DMS153 (cell line): ENCODE data around the gene TRABD2B.
A peak's percentile ranks its signal among the peaks of the same experiment; 100 is the strongest.

Experiments
- DNase-seq: peaks from one replicate; lab custom pipeline; 2025; lab: John Stamatoyannopoulos, UW

The TRABD2B gene

DNA sequence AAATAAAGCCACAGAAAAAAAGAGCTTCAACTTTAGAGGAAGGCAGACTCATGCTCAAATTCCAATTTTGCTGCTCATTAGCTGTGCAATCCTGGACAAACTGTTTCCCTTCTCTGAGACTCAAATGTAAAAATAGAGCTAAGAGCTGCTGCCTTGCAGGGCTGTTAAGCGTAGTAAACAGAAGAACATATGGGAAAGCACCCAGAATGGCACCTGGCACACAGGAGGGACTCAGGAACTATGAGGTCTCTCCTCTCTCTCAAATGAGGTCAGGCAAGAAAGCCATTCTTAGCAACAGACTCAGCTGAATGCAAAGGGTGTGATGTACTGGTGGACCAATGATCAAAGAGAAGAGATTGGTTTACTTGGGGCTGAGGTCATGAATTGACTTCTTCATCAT is 61.3 kb downstream of the TRABD2B start:
- no peak for DNase-seq

DNA sequence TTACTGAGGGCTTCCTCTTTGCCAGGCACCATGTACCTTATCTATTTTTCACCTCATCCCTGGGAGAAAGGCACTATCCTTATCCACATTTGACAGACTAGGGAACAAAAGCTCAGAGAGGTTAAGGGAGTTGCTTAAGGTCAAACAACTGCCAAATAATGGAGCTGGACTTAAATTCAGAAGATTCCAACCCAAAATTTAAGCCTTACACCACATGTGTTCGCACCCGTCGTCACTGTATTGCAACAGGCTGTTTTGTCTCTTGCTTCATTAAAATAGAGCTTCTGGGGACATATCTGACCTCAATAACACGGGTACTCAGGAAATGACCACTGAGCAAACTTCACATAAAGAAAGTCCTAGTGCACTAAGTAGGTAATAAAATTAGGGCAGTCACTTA is 62.0 kb downstream of the TRABD2B start:
- DNase-seq: no peak

DNA sequence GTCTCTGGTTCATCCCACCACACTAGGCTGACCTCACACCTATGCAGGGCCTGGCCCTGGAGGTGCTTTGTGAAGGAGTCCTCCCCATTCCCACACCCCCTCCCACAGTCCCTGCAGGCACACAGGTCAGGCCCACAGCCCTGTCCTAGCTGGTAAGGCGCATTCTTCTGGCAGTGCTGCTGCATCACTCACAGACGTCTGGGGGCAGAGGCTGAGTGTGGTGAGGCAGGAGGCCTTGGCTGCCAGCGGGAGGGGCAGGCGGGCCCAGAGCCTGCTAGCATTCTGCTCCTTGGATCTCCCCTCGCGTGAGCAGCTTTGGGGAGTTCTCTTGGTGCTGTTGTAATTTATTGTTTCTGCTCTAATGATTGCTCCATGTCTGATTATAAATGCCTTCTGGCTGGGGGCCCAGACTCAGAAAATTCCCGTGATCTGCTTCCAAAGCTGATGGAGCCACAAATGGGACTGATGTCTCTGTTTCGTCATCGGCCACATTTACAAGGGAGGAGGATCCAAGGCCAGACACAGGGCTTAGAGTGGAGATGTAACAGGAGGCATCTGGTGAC is 62.9 kb downstream of the TRABD2B start:
- no peak for DNase-seq

DNA sequence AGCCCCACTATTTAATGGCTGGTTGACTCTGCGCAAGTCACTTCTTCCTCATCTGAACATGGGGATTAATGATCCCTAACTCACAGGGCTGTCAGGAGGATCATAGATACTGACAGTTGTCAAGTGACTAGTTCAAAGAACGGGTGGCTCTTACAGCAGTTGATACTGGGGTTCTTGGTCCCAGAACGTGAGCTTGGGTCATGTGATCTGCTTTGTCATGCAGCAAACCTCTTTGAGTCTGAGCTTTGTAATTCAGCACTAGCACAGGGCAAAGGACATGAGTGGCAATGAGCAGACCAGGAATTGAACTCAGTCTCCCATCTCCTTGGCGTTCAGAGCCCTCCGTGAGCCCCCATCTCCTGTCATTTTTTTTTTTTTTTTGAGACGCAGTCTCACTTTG is 64.4 kb downstream of the TRABD2B start:
- DNase-seq: no peak

DNA sequence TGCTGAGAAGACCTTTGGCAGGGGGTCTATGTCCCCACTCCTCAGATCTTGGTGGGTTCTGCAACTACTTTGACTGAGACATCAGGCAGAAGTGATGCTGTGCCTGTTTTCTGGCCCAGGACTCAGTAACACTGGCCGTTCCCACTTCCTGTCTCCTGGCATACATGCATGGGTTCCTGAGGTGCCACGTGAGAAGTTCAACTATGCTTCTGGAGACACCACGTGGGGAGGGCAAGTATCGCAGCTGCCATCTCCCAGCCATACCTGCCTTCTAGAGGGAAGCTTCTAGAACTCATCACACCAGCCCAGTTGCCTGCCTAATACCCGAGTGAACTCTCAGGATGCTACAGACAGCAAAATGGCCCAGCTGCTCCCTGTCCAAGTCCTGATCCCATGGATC is 65.8 kb downstream of the TRABD2B start:
- DNase-seq: peak; percentile 90

DNA sequence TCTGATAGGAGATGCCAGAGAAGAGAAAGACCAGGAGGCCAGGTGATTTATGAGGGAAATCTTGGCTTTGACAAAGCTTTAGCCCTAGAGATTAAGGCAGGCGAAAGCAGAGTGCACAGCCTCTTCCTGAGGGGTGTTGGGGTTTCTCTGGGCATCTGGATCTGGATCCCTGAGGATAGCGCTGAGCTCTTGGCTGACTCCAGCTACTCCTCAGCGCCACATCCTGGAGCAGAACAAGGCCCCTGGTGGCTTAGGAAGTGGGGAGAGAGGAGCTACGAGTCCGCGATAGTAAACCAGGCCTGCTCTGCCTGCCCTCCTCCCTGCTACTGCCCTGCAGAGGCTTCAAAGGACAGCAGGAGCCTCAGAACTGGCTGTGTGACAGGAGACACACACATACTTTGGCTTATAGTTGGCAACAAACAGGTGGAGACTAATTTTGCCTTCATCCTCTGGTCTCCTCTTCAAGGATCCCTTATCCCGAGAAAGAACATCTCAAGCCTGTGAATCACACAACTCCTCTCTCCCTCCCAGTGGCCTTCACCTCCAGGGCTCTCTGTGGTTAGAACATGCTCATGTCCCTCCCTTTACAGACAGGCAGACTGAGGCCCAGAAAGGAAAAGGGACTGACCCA is 66.9 kb downstream of the TRABD2B start:
- no peak for DNase-seq

DNA sequence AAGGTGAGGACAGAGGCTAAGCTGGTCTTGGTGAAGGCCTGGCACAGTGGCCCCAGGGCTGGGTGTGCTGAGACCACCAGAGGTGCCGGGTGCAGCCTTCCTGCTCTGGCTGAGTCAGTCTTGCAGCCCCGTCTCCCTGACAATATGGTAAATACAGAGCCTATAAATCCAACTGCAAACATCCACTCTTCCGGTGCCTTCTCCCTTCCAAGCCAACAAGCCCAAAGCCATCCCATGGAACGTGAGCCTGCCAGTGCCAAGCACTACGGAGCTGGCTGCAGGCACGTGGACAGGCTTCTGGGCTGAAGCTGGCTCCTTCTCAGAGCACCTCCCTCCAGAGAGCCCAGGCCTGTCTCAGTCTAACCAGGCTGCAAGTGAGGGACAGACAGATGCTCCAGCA is 70.0 kb downstream of the TRABD2B start:
- peak; percentile 90 for DNase-seq

DNA sequence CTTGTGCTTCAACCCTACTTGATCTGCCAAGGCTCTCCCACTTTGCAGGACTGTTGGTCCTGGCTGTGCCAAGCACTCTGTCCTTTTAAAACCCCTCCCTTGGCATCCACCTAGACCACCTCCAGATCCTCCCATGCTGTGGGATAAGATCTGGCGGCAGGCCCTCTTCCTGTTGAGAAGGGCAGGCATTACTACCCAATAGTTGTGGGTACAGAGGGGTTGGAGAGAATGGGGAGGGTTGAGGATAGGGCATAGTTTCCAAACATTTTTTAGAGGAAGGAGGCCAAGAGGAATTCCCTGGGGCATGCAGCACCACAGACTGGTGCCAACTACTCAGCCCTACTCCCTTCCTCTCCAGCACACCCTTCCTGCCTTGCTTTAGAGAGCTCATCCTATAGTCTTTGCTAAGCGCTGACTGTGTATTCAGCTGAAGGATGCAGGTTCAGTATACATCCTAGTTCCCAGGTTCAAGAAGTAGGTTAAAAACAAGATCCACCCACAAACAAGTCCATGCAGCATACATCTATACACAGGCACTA is 70.7 kb downstream of the TRABD2B start:
- peak; percentile 22 for DNase-seq

DNA sequence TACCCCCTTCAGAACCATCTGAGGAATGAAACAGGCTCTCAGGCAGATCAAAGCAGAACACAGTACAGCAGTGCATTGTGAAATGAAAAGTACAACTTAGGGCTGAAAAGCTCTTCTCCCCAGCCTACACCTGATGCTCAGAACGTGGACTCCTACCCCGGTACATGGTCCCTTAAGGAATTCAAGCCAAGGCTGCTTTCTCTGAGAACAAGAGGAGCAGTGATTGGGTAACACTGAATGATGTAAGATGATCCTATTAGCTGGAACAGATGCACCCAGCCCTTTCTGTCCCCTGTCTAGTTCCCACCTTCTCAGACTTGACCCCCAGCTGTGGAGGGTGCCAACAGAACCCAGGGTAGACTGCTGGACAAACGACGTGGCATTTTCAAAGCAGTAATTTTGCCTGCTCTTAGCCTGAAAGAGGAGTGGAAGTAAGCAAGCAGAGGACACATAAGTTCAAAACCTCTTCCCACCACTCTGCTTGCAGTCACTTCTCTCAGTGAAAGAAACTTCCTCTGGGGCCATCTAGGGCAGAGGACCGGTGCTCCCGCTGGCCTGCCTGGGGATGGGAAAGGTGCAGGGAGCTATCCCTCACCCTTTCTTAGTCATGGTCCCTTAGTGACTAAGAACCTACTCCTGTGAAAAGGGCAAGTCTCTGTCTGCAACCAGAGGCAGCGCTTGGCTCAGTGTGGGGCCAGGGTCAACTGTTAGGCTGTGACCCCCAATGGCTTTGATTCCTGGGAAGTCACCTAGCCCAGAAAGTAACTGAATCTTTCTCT is 72.7 kb downstream of the TRABD2B start:
- no peak for DNase-seq

DNA sequence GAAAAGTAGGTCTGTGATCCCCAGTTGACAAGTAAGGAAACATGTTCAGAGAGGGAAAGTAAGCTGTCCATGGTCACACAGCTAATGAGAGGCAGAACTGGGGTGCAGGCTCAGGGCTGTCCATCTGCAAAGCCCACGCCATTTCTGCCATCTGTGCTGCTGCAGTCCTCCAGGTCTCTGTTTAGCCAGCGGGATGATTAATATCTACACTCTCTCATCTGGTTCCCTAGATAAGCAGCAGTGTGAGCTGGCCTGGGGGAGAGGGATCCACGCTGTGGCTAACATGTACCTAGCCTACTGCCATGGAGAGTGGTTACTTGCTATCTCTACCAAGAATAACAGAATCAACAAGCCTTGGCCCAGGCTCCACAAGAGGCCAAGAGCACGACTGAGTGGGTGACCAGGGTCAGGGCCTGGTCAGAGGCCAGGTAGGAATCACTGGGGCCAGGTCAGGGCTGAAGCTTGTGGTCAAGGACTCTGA is 75.2 kb downstream of the TRABD2B start:
- no peak for DNase-seq

DNA sequence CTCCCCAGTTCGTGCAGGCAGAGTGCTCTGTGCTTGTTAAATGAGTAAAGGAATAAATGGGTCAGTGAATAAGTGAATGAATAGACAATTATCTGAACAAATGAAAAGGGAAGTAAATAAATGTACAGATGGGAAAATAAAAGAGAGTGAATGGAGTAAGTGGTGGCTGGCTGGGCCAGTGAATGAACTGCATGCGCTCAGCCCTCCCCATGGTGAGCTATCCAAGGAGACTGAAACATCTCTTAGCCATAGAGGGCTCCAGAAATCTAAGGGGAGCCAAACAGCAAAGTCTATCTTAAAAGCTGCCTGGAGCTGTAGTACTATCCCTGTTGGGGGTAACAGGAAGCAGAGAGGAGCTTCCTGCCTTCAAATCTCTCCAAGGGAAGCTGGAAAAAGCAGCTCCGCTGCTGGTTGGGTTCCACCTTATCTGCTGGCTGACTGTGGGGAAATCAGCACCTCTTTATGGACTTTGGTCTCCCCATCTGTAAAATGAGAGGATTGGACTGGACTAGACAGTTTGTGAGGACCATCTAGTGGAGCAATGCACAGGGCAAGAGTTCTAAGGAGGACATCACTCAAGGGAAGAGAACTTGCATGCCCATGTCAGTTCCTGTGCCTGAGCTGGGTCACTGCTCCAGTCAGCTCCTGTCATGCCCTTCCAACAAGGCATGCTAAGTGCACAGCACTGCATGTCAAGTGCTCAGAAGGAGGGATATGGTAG is 77.9 kb downstream of the TRABD2B start:
- DNase-seq: no peak

DNA sequence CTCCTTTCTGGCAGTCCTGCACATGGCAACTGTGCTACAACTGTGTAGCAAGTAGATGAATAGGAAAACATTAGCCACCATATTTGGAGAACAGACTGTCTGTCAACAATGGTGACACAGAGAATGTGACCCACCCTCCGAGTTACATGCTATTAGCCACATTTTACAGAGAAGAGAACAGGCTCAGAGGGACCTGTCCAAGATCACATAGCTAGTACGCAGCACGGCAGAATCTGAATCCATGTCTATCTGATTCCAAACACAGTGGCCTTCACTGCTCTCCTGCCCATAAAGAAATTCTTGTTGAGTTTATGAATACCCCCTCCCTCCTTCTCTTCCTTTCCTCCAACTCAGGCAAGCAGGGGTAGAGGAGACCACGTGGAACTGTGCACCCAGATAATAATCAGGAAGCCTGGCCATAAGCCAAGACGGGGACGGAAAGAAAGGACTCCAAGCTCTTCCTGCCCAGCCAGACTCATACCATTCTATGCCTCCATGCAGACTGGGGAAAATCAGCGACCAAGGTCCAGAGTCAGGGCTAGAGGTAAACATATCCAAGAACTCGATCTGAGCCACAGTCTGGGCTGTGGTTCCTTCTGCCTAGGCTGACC is 78.8 kb downstream of the TRABD2B start:
- no peak for DNase-seq

DNA sequence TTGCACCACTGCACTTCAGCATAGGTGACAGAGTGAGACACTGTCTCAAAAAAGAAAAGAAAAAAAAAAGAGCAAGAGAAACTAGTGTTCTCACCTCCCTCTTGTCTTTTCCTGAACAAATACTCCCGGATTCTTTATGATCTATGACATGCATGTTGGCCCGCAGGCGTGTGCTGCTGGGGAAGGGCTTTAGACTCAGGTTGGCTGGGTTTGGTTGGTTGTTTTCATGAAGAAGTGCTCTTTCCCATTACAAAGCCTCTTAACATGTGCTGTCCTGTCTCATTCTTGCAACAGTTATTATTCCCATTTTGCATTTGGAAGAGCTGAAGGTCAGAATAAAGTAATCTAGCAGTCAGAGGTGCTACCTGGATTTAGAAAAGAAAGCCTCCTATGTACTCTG is 79.5 kb downstream of the TRABD2B start:
- DNase-seq: no peak

DNA sequence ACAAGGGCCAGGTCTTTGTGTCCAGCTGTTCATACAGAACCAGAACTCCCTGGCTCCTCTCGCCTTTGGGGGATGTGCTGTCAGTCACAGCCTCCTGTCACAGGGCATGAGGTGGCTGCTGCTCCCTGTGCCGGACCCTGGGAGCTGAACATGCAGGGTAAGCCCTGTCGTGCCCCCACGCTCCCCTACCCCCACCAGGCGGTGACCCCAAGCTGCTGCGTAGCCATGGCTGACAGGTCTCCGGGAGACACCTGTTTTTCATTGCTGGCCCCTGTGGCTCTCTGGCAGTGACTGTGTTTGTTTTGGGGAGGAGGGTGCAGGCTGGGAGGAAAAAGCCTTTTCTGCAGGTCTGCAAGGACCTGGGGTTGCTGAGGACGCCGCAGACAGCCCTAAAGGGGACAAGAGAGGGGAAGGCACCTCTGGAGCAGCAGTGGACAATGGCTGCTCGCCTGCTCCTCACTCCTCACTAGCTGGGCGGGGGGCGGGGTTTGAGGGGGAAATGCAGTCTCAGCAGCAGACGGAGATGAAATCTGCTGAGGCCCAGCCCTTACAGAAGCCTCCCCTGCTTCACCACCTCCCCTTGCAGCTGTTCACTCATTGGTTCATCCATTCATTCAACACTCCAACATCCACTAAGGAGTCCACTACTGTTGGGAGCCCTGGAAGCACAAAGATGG is 81.4 kb downstream of the TRABD2B start:
- no peak for DNase-seq

DNA sequence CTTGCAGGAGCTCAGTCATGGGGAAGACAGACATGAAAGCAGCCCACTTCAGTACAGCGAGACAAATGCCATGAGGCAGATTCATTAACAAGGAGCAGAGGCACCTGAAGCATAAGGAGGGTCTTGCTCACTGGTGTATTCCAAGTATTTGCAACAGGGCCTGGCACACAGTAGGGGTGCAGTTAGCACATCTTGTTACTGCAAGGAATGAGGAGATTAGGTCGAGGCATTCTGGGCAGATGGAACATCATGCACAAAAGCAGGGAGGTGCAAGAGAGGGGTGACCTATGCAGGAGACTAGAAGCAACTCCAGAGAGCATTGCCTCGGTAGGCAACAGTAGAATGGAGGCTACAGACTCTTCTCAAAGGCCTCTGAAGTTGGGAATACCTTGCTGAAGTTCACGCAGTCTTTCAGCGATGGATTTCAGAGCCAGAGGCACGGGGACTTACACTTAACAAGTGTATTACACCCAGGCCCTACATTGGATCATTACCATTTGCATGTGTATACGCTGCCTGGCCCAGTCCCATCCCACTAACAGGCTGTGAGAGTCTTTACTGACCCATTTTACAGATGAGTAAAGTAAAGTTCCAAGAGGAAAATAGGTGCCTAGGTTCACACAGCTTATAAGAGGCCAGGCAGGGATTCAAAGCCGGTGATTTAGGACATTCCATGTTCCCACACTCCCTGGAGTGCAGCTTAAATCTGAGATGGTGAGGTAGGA is 82.1 kb downstream of the TRABD2B start:
- DNase-seq: no peak

DNA sequence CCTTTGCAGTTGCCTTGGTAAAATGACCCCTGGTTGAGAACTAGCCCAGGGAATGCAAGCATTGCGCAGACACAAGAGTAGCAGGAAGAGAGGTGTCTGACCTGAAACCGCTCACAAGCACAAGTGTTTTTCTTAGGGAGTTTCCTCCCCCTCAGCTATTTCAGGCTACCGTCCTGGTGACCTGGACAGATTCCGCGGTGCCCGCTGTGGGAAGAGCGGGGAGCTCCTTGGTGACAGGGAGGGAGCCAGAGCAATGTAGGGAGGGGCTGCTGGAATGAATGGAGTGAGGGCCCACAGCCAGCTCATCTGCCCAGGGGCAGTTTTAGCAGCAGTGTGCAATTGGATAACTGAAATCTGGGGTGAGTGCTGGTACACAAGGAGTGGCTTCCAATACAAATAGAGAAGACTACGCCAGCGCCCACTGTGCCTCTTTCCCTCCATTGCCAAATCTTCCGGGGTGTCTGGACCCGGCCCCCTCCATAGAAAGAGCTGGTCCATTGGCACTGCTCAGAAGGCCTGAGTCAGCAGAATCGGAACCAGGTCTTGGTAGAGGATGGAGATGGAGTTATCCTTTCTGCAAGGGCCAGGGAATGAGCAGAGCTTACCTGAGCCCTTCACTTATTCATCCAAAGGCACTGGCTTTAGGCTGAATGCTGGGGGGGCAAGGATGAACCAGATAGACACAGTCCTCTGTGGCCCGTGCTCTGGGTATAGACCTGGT is 82.8 kb downstream of the TRABD2B start:
- no peak for DNase-seq

DNA sequence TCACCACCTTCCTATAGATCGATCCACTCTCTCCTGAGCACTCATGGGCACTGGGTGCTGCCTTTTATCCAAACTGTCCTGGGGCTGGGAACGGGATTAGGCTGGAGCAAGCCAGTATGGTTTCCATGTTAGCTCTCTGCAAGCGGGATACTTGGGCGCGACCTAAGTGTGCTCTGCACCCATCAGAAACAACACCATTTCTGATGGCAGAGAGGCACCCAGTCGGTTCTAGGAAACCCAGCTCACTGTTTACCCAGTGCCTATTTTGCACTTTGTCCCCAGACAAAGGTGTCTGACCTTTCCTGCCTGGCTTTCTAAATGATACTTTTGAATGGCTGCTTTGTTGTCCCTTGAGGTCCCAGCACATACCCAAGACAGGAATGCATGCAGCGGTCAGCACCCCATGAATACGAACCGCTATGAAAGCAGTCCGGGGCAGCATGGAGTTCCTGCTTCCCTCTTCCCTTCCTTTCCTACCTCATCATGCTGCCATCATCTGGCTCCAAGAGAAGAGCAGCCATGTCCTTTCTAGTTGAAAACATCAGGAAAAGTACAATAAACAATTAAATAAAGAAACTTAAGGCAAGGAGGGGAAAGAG is 83.9 kb downstream of the TRABD2B start:
- no peak for DNase-seq

DNA sequence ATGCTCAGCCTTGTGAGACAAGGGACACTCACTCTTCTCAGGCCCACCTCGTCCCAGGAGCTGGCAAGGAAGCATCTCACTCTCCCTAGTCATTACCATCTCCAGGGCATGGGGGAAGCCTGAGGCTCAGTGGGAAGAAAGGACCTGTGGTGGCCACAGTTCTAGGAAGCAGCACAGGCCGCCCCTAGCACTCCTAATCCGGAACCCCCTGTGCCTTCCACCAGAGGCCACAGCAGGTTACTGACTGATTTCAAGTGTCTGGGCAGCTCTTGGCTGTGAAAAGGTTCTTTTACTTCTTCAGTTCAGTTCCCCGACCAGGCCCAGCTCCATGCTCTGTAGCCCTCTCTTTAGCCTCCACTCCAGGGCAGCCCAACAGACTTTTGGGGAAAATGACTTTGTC is 84.4 kb downstream of the TRABD2B start:
- no peak for DNase-seq

DNA sequence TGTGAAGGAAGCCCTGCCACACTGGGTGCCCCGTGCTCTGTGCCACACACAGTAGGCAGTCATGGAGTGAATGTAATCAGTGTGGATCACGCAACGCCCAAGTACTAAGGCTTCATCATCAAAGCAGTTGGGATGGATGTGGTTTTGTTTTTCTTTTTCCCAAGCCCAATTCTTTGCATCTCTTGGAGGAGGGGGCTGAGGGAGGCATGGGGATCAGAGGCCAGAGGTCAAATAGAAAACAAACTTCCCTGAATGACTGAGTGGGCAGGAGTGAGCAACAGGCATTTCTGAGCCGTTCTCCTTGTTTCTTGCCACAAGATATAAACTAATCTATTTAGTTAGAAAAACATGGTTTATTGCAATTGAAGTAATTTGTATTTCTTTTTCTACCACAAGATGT is 85.3 kb downstream of the TRABD2B start:
- DNase-seq: no peak

DNA sequence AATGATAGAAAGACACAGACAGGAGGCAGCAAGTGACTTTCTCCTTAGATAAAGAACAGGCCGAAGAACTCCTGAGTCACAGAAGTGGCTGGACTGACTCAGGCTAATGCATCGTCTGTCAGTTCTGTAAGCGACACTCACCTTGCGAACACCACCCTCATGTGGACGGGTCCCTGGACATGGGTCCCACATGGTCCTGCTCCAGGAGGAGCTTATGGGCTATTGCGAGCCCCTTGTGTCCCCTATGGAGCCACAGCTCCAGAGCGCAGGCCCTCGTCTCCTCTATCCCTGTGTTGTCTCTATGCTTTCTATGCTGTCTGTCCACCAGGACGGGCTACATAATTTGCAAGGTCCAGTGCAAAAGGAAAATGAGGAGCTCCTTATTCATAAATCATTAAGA is 85.8 kb downstream of the TRABD2B start:
- DNase-seq: no peak
